ENCODE measurements around the gene RGS11.

Gene RGS11

GRCh38 chr16:228151-228851, 47.4 kb downstream of the RGS11 start:
- DNase-seq = peak; percentile 29

- no peak for DNase-seq
Observed at GRCh38 chr16:220021-220420, 55.7 kb downstream of the RGS11 start.

Data from NCI-H1436 (cell line).